Esophagus squamous epithelium (tissue), 4 donors: ENCODE measurements around the gene SLC2A6.

Experiments
- CTCF ChIP-seq, 6 experiments: fragments of 450-650 bp in 4 of 6; fragments of 200-600 bp in 2 of 6; sonication (generic) in 2 of 6; IDR thresholded peaks; one replicate each; pipeline ENCODE4 v1.5.1; 2016 to 2019; ENCODE audit warnings: antibody characterized with exemption in 6 of 6, mild to moderate bottlenecking in 4 of 6, moderate library complexity in 4 of 6
- POLR2A ChIP-seq, 4 donors: fragments of 450-650 bp; IDR thresholded peaks; one replicate each; pipeline ENCODE4 v1.6.1; 2017; ENCODE audit warnings: antibody characterized with exemption in 4 of 4, mild to moderate bottlenecking in 4 of 4, moderate library complexity in 3 of 4

GRCh38 chr9:133474215-133474614 lies 4.7 kb downstream of the SLC2A6 start:
- TF ChIP-seq CTCF (IDR thresholded peaks at IDR 0.05) (no peak), POLR2A (IDR thresholded peaks at IDR 0.05) (no peak)
